Measurements from ENCODE around the gene CRIP1.

DNA sequence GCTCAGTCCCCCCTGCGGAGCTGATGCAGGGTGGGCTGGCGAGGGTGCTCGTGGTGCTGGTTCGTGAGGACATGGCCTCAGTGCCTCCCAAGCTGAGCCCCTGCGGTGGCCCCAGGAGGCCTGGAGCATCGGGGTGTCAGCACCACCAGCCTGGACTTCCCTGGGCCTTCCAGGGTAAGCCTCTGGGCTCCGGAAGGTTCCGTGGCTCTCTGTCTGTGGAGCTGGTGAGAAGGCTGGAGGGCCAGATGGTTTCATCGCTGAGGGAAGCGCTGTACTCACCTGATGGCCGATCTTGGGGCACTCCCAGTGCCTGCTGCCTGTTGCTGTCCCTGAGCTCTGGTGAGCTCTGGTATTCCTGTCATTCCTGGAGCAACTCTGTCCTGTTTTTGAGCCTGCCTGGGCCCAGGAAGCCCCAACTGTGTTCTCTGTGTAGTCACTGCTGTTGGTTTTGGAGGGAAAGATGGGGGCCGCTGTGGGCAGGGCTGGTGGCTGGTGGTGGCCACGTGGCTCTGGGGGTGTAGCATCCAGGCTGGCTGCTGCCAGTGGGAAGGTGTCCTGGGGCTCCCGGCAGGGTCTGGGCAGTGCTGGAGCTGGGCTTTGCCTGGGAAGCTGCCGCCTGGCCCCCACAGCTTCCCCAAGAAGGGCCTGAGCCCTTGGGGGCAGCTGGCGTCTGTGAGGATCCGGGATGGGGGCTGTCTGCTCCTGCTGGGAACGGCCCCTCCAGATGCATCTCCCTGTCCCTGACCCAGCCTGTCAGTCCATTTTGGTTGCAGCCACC, 48.8 kb upstream of the CRIP1 start:
- TF ChIP-seq POLR2AphosphoS5 (IDR thresholded peaks at IDR 0.05) (no peak), POLR2A (IDR thresholded peaks at IDR 0.05; ENCODE audit: low read depth) (no peak), EP300 (IDR thresholded peaks at IDR 0.05) (no peak)
- TF ChIP-seq, protein P1, sequence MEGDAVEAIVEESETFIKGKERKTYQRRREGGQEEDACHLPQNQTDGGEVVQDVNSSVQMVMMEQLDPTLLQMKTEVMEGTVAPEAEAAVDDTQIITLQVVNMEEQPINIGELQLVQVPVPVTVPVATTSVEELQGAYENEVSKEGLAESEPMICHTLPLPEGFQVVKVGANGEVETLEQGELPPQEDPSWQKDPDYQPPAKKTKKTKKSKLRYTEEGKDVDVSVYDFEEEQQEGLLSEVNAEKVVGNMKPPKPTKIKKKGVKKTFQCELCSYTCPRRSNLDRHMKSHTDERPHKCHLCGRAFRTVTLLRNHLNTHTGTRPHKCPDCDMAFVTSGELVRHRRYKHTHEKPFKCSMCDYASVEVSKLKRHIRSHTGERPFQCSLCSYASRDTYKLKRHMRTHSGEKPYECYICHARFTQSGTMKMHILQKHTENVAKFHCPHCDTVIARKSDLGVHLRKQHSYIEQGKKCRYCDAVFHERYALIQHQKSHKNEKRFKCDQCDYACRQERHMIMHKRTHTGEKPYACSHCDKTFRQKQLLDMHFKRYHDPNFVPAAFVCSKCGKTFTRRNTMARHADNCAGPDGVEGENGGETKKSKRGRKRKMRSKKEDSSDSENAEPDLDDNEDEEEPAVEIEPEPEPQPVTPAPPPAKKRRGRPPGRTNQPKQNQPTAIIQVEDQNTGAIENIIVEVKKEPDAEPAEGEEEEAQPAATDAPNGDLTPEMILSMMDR (IDR thresholded peaks at IDR 0.05), result no peak
